Measurements from ENCODE around the gene ANXA3. TPM values are rescaled to one million over a fixed set of nuclear protein-coding genes. Genes with fewer than 3 reads are reported as not detected.

Gene ANXA3
- polyA plus RNA-seq, 1 donor from 2014 or later, result 0.27 TPM

DNA sequence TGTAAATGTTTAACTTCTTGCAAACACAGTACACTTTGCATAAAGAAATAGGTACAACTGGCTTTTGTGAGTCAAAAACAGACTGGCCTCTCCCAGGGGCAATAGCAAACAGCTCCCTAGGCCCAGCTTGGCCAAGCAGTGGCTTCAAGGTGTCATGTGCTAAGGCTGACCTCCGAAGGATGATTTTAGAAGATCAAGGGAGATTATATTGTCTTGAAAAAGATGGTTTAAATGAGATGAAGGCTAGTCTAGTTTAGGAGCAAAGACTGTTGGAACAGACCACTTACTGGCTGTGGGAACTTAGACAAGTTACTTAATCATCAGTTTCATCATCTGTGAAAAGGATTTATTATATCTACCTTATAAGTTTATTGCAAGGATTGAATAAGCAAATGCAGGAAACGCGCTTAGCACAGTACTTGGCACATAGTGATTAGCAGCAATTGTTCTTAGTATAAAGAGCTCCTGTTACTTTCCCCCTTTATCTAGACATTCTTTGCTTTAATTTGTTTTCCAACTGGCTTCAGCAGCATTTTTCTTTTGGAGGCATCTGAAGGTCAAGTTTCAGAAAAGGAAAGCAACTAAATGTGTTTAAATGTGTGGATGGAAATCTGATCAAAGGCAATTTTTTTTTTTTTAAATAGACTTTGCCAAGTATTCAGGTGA, 17.2 kb downstream of the ANXA3 start:
- Histone ChIP-seq H3K4me3 (ENCODE audit: low read length) (no peak overlapping the region), H3K36me3 (ENCODE audit: insufficient read depth, low read length) (no peaks in the 10 kb centered on the region), H2AFZ (ENCODE audit: low read depth, low read length) (no peak overlapping the region), H4K20me1 (ENCODE audit: insufficient read depth) (no peaks in the 10 kb centered on the region), H3K27me3 (ENCODE audit: insufficient read depth, low read depth, low read length) (no peaks in the 10 kb centered on the region), H3K4me2 (ENCODE audit: low read length) (no peak overlapping the region), H3K9me2 (ENCODE audit: insufficient read depth, low read length) (no peaks in the 10 kb centered on the region), H3K9me3 (ENCODE audit: low read length) (no peaks in the 10 kb centered on the region), H3K79me2 (replicated peaks; ENCODE audit: insufficient read depth, low read length) (no peaks in the 10 kb centered on the region), H3K27ac (ENCODE audit: low read length) (no peak overlapping the region), H3F3A (ENCODE audit: insufficient read depth, low read length, poor library complexity, severe bottlenecking) (no peaks in the 10 kb centered on the region), H3K9ac (ENCODE audit: low read length) (no peak overlapping the region)
- TF ChIP-seq RAD21 (conservative IDR thresholded peaks at IDR 0.05) (no peak), TAF1 (IDR thresholded peaks at IDR 0.05; ENCODE audit: low read depth) (no peak)

DNA sequence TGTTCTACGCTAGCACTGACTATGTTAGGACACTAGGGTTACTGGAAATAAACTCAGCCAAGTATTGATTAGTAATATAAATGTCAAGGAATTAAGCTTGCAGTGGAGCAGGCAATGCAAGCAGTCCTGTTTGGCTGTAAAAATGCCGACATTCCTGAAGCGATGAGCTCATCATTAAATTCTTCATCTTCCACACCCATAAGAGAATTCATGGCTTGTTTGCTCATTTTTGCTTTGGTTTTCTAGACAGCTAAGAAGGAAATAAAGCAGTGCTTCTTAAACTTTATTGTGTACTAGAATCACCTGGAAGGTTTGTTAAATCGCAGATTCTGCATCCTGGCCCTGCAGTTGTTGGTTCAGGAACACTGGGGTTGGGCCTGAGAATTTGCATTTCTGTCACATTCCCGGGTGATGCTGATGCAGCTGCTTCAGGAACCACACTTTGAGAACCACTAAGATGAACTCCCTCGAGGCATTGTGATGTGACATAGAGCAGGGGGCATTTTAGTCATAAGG, 17.8 kb downstream of the ANXA3 start:
- H3K9me2 ChIP-seq (ENCODE audit: insufficient read depth, low read length), result no peaks in the 10 kb centered on the region
- no peaks in the 10 kb centered on the region for H3K79me2 ChIP-seq (replicated peaks; ENCODE audit: insufficient read depth, low read length)
- no peak overlapping the region for H3K27ac ChIP-seq (ENCODE audit: low read length)
- H3K36me3 ChIP-seq (ENCODE audit: insufficient read depth, low read length), result no peaks in the 10 kb centered on the region
- no peak overlapping the region for H3K4me2 ChIP-seq (ENCODE audit: low read length)
- H2AFZ ChIP-seq (ENCODE audit: low read depth, low read length), result no peak overlapping the region
- no peak for TF ChIP-seq EZH2 (IDR thresholded peaks at IDR 0.05; ENCODE audit: borderline replicate concordance, insufficient read depth, low read length, poor library complexity, severe bottlenecking)
- TF ChIP-seq, protein P1, sequence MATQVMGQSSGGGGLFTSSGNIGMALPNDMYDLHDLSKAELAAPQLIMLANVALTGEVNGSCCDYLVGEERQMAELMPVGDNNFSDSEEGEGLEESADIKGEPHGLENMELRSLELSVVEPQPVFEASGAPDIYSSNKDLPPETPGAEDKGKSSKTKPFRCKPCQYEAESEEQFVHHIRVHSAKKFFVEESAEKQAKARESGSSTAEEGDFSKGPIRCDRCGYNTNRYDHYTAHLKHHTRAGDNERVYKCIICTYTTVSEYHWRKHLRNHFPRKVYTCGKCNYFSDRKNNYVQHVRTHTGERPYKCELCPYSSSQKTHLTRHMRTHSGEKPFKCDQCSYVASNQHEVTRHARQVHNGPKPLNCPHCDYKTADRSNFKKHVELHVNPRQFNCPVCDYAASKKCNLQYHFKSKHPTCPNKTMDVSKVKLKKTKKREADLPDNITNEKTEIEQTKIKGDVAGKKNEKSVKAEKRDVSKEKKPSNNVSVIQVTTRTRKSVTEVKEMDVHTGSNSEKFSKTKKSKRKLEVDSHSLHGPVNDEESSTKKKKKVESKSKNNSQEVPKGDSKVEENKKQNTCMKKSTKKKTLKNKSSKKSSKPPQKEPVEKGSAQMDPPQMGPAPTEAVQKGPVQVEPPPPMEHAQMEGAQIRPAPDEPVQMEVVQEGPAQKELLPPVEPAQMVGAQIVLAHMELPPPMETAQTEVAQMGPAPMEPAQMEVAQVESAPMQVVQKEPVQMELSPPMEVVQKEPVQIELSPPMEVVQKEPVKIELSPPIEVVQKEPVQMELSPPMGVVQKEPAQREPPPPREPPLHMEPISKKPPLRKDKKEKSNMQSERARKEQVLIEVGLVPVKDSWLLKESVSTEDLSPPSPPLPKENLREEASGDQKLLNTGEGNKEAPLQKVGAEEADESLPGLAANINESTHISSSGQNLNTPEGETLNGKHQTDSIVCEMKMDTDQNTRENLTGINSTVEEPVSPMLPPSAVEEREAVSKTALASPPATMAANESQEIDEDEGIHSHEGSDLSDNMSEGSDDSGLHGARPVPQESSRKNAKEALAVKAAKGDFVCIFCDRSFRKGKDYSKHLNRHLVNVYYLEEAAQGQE (IDR thresholded peaks at IDR 0.05; ENCODE audit: borderline replicate concordance), result no peak
- no peak for TF ChIP-seq RAD21 (conservative IDR thresholded peaks at IDR 0.05)
- no peak for TF ChIP-seq EP300 (conservative IDR thresholded peaks at IDR 0.05; ENCODE audit: poor library complexity, severe bottlenecking)
- no peak for TF ChIP-seq SMC3 (conservative IDR thresholded peaks at IDR 0.05; ENCODE audit: poor library complexity)
- TF ChIP-seq, protein P2, sequence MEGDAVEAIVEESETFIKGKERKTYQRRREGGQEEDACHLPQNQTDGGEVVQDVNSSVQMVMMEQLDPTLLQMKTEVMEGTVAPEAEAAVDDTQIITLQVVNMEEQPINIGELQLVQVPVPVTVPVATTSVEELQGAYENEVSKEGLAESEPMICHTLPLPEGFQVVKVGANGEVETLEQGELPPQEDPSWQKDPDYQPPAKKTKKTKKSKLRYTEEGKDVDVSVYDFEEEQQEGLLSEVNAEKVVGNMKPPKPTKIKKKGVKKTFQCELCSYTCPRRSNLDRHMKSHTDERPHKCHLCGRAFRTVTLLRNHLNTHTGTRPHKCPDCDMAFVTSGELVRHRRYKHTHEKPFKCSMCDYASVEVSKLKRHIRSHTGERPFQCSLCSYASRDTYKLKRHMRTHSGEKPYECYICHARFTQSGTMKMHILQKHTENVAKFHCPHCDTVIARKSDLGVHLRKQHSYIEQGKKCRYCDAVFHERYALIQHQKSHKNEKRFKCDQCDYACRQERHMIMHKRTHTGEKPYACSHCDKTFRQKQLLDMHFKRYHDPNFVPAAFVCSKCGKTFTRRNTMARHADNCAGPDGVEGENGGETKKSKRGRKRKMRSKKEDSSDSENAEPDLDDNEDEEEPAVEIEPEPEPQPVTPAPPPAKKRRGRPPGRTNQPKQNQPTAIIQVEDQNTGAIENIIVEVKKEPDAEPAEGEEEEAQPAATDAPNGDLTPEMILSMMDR (IDR thresholded peaks at IDR 0.05; ENCODE audit: poor library complexity, severe bottlenecking), result no peak
- TF ChIP-seq MXI1 (conservative IDR thresholded peaks at IDR 0.05; ENCODE audit: poor library complexity, severe bottlenecking), result no peak
- no peak for TF ChIP-seq TAF1 (IDR thresholded peaks at IDR 0.05; ENCODE audit: low read depth)
- TF ChIP-seq POLR2AphosphoS5 (IDR thresholded peaks at IDR 0.05), result no peak
- no peaks in the 10 kb centered on the region for H3F3A ChIP-seq (ENCODE audit: insufficient read depth, low read length, poor library complexity, severe bottlenecking)
- no peaks in the 10 kb centered on the region for H3K9me3 ChIP-seq (ENCODE audit: low read length)
- H3K9ac ChIP-seq (ENCODE audit: low read length), result no peak overlapping the region
- H3K27me3 ChIP-seq (ENCODE audit: insufficient read depth, low read depth, low read length), result no peaks in the 10 kb centered on the region
- H3K4me3 ChIP-seq (ENCODE audit: low read length), result no peak overlapping the region
- H4K20me1 ChIP-seq (ENCODE audit: insufficient read depth), result no peaks in the 10 kb centered on the region

Data from neural cell (in vitro differentiated cells).